ENCODE data around the gene R3HDM4.

- TF ChIP-seq, protein P1, sequence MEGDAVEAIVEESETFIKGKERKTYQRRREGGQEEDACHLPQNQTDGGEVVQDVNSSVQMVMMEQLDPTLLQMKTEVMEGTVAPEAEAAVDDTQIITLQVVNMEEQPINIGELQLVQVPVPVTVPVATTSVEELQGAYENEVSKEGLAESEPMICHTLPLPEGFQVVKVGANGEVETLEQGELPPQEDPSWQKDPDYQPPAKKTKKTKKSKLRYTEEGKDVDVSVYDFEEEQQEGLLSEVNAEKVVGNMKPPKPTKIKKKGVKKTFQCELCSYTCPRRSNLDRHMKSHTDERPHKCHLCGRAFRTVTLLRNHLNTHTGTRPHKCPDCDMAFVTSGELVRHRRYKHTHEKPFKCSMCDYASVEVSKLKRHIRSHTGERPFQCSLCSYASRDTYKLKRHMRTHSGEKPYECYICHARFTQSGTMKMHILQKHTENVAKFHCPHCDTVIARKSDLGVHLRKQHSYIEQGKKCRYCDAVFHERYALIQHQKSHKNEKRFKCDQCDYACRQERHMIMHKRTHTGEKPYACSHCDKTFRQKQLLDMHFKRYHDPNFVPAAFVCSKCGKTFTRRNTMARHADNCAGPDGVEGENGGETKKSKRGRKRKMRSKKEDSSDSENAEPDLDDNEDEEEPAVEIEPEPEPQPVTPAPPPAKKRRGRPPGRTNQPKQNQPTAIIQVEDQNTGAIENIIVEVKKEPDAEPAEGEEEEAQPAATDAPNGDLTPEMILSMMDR (IDR thresholded peaks at IDR 0.05): no peak
- TF ChIP-seq ZFX (IDR thresholded peaks at IDR 0.05; ENCODE audit: borderline replicate concordance): no peak
Observed at GRCh38 chr19:945401-946252, 32.6 kb upstream of the R3HDM4 start.

Measured in 22Rv1 (cell line).